Activated CD4-positive, CD25-positive, alpha-beta regulatory T cell treated with anti-CD3 and anti-CD28 coated beads, Interleukin-2, amount 50 U/mL, for 72 hours (primary cell): ENCODE results near the gene NFE2.
"Not testable (repeated sequence)": the region's sequence is repeated elsewhere in the genome, so short reads cannot be mapped to it uniquely, and the experiment has no call there.

Source experiments
- DNase-seq: peaks from one replicate; pipeline ENCODE4 v3.0.0; 2021

The NFE2 gene

GRCh38 chr12:54281261-54281638 is 19.6 kb downstream of the NFE2 start:
- DNase-seq = not testable (repeated sequence)

DNA sequence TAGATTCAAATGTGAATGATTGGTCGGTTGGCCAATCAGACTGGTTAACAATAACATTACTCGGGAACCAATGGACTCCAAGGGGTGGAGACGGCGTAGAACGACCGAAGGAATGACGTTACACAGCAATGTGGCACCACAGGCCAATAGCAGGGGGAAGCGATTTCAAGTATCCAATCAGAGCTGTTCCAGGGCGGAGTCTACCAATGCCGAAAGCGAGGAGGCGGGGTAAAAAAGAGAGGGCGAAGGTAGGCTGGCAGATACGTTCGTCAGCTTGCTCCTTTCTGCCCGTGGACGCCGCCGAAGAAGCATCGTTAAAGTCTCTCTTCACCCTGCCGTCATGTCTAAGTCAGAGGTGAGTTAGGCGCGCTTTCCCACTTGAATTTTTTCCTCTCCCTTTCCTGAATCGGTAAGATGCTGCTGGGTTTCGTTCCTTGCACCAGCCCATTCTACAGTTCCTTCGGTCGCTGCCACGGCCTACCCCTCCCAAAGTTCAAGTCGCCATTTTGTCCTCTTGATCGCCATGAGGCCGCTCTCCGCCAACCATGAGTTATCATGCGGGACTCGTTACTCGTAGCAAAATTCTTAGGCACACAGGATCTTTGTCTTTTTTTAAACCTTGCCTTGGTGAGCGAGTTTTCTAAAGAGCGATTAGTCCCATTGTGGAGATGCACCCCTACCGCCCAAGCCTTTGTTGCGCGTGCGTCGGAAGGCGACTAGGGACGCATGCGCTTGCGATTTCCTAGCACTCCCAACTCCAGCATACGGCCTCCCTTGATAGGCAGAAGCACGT is 20.2 kb downstream of the NFE2 start, which contains the start of gene HNRNPA1:
Gene HNRNPA1, plus strand, starts transcription at position 259 of the 793 bp plus-strand sequence. Its CDS starts 82 bp downstream, at position 341.
- DNase-seq = peak; percentile 88

DNA sequence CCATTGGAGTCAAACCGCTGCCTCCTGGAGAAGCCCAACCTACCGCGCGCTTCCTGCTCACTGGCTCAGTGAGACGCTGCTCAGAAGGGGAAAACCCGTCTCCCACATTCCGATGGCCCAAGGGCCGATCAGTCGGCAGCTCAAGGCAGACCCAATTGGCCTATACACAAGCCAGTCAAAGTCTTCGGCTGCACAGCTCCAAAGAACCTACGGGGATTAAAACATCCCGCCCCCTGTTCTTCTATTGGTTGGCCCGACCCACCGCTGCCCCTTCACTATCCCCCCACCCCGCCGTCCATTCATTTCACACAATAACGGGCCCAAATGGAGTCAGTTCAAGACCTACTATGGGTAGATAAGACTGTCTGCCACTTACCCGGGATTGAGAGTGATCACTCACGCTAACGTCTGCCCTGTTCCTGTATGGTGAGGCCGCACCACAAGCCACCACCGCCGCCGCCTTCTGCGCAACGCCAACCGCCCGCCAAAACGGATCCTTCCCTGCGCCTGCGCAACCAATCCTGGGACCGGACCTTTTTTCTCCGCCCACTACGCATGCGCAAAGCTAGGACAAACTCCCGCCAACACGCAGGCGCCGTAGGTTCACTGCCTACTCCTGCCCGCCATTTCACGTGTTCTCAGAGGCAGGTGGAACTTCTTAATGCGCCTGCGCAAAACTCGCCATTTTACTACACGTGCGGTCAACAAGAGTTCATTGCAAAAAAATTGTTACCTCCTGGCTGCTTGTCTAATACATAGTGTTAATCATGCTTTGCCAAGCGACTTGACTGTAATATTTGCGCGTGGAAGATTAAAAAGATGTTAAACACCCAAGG is 21.0 kb downstream of the NFE2 start, which contains the start of gene CBX5:
Gene CBX5, minus strand, starts transcription at position 491 of the 836 bp plus-strand sequence. CDS start 22,472 bp downstream, outside the sequence.
- peak; percentile 99 for DNase-seq

DNA sequence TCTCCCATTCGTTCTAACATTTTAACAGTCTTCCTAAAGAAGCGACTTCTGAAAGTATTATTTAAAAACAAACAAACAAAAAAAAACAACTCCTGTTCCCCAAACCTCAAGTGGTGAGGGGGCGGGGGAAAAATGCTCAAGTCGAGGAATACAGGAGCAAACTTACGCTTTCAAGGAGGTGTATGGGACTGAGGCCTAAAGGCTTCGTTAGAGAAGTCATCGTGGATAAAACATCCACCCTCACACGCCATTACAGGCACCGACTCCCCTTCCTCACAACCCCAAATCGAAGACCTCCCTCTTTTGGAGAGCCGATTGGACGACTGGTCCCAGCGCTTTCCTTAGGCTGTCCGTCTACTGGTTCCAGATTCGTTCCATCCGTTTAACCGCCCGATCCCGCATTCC is 21.6 kb downstream of the NFE2 start:
- DNase-seq = no peak

- no peak for DNase-seq
Observed at GRCh38 chr12:54277823-54278276, 23.0 kb downstream of the NFE2 start.

DNA sequence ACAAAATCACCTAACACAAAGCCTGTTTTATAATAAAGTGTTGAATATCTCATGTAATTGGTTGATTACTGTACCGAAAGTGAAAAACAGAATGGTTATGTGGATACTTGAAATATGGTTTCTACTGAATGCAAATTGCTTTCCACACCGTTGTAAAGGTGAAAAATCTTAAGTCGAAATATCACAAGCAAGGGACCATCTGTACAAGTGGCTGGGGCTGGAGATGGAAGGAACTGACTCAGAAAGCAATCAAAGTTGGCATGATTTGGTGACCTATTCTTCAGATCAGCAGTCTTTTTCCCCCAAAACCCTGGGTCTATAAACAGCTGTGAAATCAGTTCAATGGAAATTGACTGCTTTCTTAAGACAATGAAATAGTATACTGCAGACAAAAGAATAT is 24.4 kb downstream of the NFE2 start:
- no peak for DNase-seq

GRCh38 chr12:54273981-54274380 is 26.8 kb downstream of the NFE2 start:
- no peak for DNase-seq

DNA sequence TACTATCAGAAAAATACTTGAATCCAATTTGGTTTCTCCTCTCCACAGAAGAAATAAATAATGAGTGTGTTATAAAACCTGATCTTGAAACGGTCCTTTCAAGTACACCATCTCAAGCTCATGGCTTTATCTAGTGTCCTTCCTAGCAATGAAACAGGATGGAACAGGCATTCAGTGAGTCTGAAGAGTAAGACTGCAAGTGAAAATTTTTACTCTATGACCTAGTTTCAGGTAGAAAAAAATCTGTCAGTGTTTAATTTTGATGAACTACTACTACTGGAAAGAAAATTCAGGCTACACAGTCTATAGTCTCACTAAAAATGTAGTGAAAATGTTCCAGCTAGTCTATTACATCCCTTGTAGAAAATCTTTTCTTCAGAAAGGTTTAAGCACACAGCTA is 28.6 kb downstream of the NFE2 start:
- no peak for DNase-seq

DNA sequence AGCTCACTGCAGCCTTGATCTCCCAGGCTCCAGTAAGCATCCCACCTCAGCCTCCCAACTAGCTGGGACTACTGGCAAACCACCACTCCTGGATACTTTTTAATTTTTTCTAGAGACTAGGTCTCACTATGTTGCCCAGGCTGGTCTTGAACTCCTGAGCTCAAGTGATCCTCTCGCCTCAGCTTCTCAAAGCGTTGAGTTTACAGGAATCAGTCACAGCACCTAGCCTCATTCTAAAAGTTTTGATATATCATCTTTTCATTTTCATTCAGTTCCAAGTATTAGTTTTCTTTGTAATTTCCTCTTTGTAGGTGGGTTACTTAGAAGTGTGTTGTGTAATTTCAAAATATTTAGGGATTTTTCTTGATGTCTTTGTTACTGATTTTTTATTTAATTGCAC is 30.5 kb downstream of the NFE2 start:
- no peak for DNase-seq

DNA sequence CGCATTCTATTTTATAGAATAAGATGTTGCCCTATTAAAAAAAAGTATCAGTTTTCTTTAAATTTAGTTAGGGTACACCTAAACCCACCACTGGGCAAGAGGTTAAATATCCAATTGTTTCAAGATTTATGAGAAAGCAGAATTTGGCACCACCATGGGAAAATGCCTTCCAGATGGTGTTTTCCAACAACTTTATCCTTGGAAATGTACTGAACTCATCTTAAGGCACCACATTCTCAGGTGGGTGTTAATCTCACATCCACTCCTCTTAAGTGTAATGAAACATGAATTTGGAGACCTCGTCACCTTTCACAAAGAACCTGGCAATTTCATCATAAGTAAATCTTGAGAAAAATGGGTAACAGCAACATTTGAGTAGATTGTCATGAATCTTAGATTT is 34.0 kb downstream of the NFE2 start:
- DNase-seq = no peak

- DNase-seq = no peak
Observed at GRCh38 chr12:54265364-54265812, 35.4 kb downstream of the NFE2 start.

DNA sequence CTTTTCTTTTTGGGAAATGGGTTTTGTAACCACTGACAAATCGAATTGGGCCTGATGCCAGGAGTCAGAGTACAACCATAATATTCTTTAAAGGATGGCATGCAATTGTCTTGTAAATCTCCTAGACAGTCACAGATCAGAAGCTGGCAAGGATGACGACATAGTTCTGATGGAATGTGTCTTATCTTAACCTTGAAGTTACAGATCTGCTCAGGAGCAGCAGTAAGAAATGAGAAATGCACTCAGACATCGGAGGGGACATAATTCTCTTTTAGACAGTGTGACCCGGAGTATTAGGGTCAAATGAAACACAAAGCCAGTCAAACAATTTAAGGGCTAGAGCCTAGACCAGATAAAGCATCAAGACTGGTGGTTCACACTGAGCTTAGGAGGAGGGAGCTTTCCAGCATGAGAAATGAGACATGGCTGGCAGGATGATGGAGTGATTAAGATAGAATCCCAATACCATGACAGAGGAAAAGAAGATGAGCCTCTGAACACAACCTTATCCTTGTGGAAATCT is 38.4 kb downstream of the NFE2 start:
- no peak for DNase-seq

GRCh38 chr12:54261815-54262402 is 38.9 kb downstream of the NFE2 start:
- DNase-seq = no peak

DNA sequence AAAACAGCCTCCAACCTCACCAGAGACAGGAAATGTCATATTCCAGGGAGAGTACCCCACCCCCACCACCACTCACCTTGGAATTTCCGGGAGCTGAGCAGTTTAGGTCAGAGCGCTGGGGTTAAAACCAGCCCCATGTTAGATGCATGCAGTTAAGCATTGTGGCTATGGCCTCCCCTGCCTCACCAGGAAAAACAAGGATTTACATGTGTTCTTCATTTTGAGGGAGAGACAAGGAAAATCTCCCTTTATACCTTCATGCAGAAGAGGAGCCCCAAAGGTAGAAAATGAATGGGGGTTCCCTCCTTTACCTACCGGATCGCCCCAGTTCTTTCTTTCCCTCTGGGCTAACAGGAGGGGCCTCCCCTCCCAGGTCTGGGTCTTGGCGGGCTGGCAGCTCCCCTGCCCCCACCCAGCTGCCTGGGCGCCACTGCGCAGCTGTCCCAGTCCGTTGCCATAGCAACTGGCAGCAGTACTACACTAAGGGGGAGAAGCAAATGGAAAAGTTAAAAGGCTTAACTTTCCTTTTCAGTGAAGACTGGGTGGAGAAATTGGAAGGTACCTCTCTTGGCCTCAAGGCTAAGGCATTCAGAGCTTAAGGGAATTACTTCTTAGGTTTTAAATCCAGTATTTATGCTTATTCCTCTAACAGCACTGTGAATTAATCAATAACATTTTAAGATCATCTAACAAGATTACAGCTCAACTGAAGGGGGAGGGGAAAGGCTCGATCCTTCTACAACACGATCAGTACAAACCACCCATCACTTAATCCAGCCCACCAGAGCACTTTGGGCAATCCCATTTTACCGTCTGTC is 41.4 kb downstream of the NFE2 start:
- peak; percentile 36 for DNase-seq

DNA sequence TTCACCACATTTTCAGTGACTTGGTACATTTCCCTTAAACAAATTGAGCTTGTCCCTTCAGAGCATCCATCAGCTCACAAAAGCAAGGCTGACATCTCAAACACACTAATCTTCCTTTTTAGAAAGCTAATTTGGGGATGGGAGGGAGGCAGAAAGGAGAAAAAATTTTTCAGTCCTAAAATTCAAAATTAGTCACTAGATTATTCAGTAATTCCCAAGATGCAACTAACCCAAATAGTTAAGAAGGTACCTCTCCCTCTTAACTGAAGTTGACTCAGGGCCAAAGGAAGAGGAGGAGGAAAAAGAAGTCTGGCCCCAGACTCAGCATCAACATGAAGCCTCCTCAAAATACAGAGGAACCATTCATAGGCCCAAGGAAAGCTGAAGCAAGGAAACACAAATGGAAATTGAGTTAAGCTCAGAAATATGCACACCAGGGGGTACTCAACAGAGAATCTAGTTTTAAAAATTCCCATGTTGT is 42.6 kb downstream of the NFE2 start:
- DNase-seq = no peak

GRCh38 chr12:54257332-54257731 is 43.5 kb downstream of the NFE2 start:
- DNase-seq = no peak

- no peak for DNase-seq
Observed at GRCh38 chr12:54253240-54253639, 47.6 kb downstream of the NFE2 start.

DNA sequence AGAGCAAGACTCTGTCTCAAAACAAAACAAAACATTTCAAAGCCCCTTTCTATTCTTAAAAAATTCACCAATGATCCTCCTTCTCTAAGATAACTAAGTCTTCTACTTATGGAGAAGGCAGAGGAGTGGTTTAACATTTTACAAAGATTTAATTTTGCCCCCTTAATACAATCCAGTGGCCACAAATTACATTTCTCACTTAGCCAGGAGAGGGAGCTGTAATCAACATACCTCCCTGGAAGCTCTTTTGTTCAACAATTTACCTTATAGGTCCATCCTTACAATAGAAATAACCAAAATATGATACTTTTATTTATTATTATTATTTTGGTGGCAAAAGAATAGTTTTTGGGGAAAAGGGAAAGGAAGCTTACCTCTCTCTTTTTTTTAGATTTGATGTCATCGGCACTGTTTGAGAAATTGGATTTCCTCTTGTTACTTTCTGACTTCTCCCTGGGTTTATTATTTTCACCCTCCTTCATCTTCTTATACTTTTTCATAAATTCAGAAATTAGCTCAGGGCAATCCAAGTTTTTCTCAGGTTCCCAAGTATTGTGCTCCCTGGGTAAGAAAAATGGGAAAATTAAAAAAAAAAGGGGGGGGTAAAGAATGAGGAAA is 49.0 kb downstream of the NFE2 start:
- DNase-seq = no peak

DNA sequence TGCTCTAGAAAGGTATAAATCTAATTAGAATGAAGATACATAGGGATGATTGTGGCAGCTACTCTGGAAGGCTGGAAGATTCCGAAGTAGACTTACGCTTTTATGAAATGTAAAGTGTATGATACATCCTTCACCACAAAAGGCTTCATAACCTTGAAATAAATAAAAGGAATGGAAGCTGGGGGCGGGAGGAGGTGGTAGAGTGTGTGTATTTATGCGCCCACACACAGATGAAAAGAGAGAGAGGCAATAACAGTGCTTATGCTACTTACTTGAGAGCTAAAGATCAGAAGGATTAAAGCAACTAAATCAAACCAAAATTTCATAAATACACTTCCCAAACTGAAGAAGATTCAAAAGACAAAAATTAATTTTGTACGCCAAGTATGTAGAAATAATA is 51.3 kb downstream of the NFE2 start:
- DNase-seq = no peak

DNA sequence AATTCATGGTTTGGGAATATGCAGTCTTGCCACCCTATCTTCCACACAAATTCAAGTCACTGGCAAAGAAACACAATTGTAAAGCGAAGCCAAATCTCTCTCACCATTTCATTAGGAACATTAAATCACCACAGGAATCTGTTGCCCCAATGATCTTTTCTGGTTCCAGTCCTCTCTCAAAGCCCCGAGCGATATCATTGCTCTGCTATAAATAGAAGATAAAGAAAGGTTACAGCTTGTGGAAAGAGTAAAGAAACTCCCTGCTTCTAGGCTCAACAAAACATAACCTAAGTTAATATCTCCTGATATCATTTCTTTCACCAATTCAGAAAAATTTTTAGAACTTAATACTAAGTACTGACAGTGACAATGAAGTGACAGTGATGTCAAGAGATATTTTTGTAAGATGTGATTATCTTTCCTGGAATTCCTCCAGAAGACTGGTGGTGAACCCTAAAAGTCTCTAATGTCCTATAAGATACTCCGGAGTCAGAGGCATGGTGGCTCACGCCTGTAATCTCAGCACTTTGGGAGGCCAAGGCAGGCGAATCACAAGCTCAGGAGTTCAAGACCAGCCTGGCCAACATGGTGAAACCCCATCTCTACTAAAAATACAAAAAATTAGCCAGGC is 54.7 kb downstream of the NFE2 start:
- no peak for DNase-seq
